Measurements from ENCODE around the gene SLIT1.
"Not testable (repeated sequence)": the region's sequence is repeated elsewhere in the genome, so short reads cannot be mapped to it uniquely, and the experiment has no call there.

SLIT1 gene

GRCh38 chr10:97038688-97039087 is 147.1 kb downstream of the SLIT1 start:
- no peak for DNase-seq

- peak; percentile 74 for DNase-seq
Observed at GRCh38 chr10:97037365-97038361, 148.1 kb downstream of the SLIT1 start.

- no peak for DNase-seq
Observed at GRCh38 chr10:97034958-97035769, 150.6 kb downstream of the SLIT1 start.

GRCh38 chr10:97034301-97034700 is 151.5 kb downstream of the SLIT1 start:
- no peak for DNase-seq

GRCh38 chr10:97033841-97034240 is 151.9 kb downstream of the SLIT1 start:
- not testable (repeated sequence) for DNase-seq

- no peak for DNase-seq
Observed at GRCh38 chr10:97032624-97033023, 153.1 kb downstream of the SLIT1 start.

- DNase-seq = no peak
Observed at GRCh38 chr10:97031459-97031858, 154.3 kb downstream of the SLIT1 start.

GRCh38 chr10:97030894-97031293 is 154.9 kb downstream of the SLIT1 start:
- no peak for DNase-seq

- DNase-seq = no peak
Observed at GRCh38 chr10:97029271-97029670, 156.5 kb downstream of the SLIT1 start.

GRCh38 chr10:97028832-97029178 is 157.0 kb downstream of the SLIT1 start:
- no peak for DNase-seq

- DNase-seq = no peak
Observed at GRCh38 chr10:97028126-97028831, 157.5 kb downstream of the SLIT1 start.

- DNase-seq = peak; percentile 40
Observed at GRCh38 chr10:97025613-97026242, 160.0 kb downstream of the SLIT1 start.

- DNase-seq = no peak
Observed at GRCh38 chr10:97024168-97025073, 161.3 kb downstream of the SLIT1 start.

- DNase-seq = no peak
Observed at GRCh38 chr10:97023401-97024167, 162.2 kb downstream of the SLIT1 start.

GRCh38 chr10:97022616-97023015 is 163.1 kb downstream of the SLIT1 start:
- DNase-seq = no peak

- DNase-seq = no peak
Observed at GRCh38 chr10:97020452-97021400, 165.0 kb downstream of the SLIT1 start.

GRCh38 chr10:97019213-97019844 is 166.4 kb downstream of the SLIT1 start:
- no peak for DNase-seq

GRCh38 chr10:97018251-97019212 is 167.2 kb downstream of the SLIT1 start:
- DNase-seq = no peak
